AG09319 (cell line): Measurements from ENCODE around the gene PPP6R3.
"Not testable (repeated sequence)": the region's sequence is repeated elsewhere in the genome, so short reads cannot be mapped to it uniquely, and the experiment has no call there.

Experiments used
- DNase-seq: peaks from one replicate; pipeline ENCODE4 v3.0.0-alpha.2; 2010; ENCODE audit warnings: low read depth; ENCODE audit errors: extremely low read depth
- CTCF ChIP-seq: IDR thresholded peaks from 2 replicates; pipeline ENCODE4 v1.5.1; 2011; ENCODE audit warnings: low read depth, mild to moderate bottlenecking, inconsistent platforms, low read length, moderate library complexity

The PPP6R3 gene

DNA sequence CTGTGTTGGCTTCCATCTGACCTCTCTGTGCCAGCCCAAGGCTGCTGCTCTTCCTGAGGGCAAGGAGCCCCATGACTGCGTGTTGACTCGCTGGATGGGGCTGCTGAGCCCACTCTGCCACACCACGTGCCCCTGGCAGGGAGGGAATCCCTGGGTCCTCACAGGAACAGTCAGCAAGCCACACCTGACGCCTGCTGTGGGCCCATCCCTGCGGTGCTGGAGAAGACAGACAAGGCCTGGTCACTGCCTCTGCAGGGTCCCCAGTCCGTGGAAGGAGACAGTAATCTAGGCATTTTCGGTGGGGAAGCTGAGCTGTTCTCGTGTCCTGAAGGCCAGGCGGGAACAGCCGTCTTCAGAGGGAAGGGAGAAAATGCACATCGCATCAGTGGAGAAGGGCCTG is 10.6 kb upstream of the PPP6R3 start:
- DNase-seq, result no peak

DNA sequence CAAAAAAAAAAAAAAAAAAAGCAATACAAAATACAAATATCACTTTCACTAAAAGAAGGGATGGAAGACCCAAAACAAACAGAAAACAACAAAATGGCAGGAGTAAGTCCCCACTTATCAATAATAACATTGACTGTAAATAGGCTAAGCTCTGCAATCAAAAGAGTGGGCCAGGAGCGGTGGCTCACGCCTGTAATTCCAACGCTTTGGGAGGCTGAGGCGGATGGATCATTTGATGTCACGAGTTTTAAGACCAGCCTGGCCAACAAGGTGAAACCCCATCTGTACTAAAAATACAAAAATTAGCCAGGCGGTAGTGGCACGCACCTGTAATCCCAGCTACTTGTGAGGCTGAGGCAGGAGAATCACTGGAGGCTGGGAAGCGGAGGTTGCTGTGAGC is 9.8 kb upstream of the PPP6R3 start:
- no peak for DNase-seq
- no peak for TF ChIP-seq CTCF

More for the DNA sequence above, 10.6 kb upstream of the PPP6R3 start:
- TF ChIP-seq CTCF, result no peak

GRCh38 chr11:68454767-68455166 is 5.8 kb upstream of the PPP6R3 start:
- TF ChIP-seq CTCF, result no peak
- no peak for DNase-seq

- no peak for DNase-seq
- TF ChIP-seq CTCF, result no peak
Measured at GRCh38 chr11:68455485-68455884, 5.1 kb upstream of the PPP6R3 start.

GRCh38 chr11:68457216-68457897 is 3.2 kb upstream of the PPP6R3 start:
- TF ChIP-seq CTCF, result no peak

DNA sequence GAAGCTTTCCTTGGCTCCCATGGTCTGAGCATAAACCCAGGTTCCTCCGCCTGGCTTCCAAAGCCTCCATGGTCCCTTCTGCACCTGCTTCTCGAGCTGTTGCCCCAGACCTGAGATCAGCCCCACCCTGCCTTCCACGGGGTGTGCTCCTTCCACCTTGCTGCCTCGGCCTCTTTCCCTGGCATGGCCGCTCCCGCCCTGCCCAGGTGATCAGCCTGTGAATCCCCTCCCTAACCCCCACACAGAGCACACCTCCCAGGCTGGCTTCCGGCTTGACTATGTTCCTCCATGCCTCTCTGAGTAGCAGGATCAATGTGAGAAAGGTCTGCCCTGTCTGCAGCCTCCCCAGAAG is 2.7 kb upstream of the PPP6R3 start:
- no peak for TF ChIP-seq CTCF
- no peak for DNase-seq

More at GRCh38 chr11:68457216-68457897, 3.2 kb upstream of the PPP6R3 start:
- DNase-seq, result no peak

DNA sequence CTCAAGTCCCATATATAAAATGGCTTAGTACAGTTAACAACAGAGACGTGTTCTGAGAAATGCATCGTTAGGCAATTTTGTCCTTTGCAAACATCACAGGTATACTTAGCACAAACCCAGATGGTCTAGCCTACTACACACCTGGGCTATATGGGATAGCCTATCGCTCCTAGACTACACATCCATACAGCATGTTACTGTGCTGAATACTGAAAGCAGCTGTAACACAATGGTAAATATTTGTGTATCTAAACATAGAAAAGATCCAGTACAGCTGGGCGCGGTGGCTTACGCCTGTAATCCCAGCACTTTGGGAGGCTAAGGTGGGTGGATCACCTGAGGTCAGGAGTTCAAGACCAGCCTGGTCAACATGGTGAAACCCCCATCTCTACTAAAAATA is 2.2 kb upstream of the PPP6R3 start:
- DNase-seq, result not testable (repeated sequence)
